ENCODE measurements around the gene PPIL4. TPM values are rescaled to one million over a fixed set of nuclear protein-coding genes. Genes with fewer than 3 reads are reported as not detected.
"Not testable (repeated sequence)": the region's sequence is repeated elsewhere in the genome, so short reads cannot be mapped to it uniquely, and the experiment has no call there.

The PPIL4 gene
- total RNA-seq, 1 donor from 2014 or later: 38.1 TPM

DNA sequence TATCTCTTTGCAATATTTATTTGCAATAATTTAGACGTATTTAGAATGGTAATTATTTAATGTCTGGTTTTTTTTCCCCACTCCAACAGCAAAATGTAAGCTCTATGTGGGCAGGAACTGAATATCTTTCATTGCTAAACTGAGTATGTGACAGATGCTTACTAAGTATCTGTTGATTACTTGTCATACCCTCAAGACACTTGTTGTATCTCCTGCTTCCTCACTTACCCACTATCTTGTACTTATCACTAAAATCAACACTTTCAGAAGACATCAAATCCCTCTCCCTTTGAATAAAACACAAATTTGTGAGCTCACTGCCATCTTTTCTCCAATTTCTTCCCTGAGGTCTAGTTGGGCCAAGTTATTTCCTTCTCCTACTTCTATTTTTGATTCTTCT, 30.3 kb downstream of the PPIL4 start:
- no peak for DNase-seq

DNA sequence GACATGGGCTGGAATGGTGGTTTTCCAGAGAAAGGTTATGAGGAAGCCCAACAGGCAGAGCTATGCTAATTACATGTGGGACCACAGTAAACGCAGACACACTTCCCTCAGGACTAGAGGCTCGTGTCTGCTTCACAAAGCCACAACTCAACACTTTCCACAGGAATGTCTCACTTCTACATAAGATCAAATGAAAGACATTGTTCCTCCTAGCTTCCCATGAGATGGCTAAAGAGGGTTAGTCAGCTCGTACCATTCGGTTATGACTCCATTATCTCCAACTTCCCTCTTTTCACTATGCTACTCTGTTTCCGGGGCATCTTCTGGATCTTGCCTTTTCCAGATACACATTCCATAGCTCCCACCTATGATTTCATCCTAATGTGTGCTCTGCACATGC, 31.9 kb downstream of the PPIL4 start:
- no peak for DNase-seq

DNA sequence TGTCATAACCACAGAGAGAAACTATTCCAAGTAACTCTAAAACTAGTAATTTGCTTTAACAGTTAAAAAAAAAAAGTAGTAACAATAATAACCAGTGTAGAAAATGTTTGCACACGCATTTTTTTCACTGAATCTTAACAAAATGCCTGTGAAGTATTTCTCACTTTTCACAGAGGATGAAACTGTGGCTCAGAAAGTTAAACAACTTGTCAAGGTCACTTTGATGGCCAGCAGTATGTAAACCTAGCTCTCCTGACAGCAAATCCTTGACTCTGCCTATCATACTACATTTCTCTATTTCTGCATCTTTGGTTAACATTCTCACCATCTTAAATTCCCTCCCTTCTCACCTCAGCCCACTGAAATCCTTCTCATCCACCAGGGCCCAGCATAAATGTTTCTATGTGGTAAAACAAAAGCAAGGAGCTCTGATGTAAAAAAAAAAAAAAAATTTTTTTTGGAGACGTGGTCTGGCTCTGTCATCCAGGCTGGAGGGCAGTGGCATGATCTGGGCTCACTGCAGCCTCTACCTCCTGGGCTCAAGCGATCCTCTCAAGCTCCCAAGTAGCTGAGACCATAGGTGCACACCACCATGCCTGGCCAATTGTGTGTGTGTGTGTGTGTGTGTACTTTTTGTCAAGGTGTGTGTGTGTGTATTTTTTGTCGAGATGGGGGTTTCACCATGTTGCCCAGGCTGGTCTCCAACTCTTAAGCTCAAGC, 34.9 kb downstream of the PPIL4 start:
- no peak for DNase-seq

DNA sequence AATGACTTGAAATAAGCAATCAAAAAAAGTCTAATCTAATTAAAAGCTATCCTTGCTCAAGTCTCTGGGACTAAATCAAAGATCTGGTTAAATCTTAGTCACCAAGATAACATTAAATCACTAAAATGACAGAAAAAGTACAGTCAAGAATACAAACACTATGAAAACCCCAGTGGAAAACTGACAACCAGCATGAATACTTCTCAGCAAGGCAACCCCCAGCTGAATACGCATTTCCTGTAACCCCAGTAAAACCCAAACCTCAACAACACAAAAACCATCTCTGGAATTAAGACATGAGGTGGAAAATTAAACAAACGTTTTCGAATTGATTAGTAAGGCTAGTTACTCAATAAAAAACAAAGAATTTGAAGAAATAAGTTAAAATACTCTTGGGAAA, 37.4 kb downstream of the PPIL4 start:
- DNase-seq: no peak

DNA sequence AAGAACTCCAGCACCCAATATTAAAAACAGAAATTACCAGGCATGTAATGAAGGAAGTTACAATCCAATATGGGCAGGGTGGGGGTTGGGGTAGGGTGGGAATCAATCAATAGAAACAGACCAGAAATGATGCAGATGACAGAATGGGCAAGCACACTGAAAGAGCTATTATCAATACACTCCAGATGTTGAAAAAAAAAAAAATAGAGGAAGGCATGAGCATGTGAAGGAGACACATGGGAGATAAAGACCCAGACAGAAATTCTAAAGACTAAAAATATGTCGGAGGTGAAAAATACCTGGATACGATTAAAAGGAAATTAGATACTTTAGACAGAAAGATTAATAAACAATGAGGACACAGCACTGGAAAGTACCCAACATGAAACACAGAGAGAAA, 42.0 kb downstream of the PPIL4 start:
- no peak for DNase-seq

DNA sequence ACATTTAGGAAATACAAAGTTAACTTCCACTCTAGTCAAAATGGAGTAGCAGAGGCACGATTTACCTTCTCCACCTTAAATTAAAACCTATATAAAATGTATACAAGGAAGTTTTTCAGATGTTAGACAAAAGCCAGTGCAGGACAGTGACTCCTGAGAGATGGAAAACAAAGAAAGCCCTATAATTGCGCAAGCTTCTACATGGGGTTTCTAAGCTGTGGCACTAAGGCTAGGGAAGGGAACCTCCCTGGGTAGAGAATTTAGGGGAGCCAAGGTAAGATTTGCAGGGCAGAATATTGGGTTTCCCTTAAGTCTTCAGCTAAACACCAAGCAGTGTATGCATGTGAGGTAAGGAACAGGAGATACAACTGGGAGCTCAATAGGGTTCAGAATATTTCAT, 42.6 kb downstream of the PPIL4 start:
- DNase-seq: no peak

DNA sequence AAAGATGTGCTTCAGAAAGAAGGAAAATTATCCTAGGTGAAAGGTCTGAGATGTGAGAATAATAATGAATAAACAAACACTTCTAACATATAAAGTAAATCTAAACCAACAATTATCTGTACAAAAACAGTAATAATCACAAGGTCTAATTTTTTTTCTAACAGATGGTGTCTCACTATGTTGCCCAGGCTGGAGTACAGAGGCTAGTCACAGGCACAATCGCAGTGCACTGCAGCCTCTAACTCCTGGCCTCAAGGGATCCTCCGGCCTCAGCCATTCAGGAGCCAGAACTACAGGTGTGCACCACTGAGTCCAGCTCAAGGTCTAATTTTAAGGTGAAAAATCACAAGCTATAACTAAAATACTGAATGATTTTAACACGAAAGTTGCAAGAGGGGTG, 44.1 kb downstream of the PPIL4 start:
- DNase-seq: no peak

DNA sequence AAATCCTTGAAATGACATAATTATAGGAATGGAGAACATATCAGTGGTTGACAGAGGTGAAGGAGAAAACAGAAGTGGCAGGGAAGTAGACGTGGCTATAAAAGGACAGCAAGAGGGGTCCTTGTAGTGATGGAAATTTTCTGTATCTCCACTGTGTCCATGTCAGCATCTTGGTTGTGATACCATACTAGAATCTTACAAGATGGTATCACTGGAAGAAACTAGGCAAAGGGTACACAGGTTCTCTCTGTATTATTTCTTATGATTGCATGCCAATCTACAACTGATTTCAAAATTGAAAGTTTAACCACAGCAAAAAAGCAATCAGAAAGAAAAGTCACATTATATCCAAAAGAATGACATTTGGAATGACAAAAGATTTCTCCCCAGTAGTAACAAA, 44.6 kb downstream of the PPIL4 start:
- no peak for DNase-seq

DNA sequence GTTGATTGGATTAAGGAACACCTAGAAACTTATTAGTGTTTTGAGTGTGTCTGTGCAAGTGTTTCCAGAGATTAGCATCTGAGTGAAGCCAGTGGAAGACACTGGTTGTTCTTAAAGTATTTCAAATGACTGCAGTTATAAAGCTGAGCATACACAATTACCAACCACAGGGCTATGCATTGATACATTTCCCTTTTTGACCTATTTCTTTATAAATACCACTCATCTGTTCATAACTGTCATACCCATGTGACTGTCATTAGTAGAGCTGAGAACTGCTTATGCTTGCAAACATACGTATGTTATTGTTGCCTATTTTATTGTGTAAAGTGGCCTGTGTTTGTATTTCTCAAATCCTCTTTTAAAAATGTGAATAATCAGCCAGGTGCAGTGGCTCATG, 45.7 kb downstream of the PPIL4 start:
- DNase-seq: no peak

DNA sequence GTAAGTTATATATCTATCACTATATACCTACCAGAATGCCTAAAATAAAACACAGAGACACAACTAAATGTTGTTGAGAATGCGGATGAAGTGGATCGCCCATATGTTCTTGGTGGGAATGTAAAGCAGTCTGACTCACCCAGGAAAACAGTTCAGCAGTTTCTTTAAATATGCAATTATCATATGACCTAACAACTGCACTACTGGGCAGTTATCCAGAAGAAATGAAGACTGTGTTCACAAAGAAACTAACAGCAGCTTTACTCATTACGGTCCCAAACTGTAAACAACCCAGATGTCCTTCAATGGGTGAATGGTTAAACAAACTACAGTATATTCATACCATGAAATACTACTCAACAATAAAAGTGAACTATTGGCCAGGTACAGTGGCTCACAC, 46.8 kb downstream of the PPIL4 start:
- no peak for DNase-seq

DNA sequence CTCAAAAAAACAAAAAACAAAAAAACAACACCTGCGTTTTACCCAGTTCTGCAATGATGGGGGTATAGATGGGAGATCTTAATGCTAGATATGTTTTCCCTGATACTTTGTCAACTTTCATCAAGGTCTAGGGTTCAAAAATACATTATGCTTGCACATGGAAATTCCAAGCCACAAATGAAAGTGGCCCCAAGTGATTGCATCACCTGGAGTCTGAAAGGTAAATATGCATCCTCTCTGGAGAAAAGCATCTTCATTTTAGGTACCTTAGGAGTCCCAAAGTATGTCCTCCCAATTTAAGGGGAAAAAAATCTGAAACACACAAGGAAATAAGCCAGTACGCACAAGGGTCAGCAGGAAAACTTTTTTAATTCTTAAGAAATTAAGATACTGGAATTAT, 48.5 kb downstream of the PPIL4 start:
- no peak for DNase-seq

DNA sequence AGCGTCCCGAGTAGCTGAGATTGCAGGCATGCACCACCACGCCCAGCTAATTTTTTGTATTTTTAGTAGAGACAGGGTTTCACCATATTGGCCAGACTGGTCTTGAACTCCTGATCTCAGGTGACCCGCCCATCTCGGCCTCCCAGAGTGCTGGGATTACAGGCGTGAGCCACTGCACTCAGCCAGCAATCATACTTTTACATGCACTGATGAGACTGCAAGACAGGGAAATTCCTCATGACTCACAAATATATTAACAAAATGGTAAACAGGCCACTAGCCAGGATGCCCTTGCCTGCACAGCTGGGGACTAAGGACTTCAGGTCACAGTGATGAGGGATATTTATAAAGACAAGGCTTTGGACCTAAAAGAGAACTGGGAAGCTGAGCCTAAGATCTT, 49.2 kb downstream of the PPIL4 start:
- not testable (repeated sequence) for DNase-seq

DNA sequence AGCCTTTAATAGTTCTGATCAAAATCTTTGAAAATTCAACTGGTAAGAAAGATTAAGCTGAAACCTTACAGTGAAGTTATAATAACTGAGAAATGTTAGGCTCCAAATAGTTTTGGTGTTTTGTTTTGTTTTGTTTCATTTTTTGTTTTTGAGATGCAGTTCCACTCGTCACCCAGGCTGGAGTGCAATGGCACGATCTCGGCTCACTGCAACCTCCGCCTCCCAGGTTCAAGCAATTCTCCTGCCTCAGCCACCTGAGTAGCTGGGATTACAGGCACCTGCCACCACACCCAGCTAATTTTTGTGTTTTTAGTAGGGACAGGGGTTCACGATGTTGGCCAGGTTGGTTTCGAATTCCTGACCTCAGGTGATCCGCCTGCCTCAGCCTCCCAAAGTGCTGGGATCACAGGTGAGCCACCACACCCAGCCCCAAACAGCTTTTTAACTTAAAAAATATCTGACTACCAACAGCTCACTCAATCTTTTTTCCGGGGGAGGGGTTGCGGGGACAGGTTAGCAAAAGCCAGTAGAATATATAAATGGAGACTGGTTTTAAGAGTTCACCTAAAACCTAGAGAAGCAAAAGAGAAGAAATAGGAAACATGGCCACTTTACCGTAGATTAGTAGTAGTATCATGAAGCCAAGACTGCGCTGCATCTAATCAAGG, 50.4 kb downstream of the PPIL4 start:
- DNase-seq: not testable (repeated sequence)

DNA sequence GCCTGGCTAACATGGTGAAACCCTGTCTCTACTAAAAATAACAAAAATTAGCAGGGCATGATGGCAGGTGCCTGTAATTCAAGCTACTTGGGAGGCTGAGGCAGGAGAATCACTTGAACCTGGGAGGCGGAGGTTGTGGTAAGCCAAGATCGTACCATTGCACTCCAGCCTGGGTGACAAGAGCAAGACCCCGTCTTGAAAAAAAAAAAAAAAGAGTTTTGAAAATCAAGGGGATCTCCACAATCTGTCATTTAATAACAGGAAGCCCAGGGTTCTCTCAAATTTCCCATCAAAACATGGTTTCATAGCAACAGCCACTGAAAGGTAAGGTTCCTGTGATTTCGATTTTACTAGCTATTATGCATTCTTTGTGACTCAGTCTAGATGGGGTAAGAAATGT, 51.0 kb downstream of the PPIL4 start:
- DNase-seq: not testable (repeated sequence)

DNA sequence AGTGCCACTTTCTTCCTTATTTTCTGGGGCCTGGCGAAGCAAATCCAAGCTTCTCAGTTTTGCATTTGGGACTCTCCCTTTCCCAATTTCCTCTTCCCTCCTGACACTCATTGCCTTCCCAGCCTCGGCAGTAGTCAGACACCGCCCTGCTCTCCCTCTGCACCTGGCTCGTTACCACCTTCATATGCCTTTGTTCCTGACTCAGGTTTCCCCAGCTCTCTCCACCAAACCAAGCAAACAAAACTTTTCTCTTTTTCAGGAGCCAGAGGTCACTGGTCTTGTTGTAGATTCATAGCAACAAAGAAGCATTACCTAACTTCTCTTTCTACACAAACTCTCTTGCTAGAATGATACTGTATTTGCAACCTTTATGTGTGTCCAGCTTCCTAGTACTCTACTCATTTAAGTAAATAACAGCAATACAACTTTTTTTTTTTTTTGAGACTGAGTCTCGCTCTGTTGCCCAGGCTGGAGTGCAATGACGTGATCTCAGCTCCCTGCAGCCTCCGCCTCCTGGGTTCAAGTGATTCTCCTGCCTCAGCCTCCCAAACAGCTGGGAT, 52.0 kb downstream of the PPIL4 start:
- DNase-seq: no peak

DNA sequence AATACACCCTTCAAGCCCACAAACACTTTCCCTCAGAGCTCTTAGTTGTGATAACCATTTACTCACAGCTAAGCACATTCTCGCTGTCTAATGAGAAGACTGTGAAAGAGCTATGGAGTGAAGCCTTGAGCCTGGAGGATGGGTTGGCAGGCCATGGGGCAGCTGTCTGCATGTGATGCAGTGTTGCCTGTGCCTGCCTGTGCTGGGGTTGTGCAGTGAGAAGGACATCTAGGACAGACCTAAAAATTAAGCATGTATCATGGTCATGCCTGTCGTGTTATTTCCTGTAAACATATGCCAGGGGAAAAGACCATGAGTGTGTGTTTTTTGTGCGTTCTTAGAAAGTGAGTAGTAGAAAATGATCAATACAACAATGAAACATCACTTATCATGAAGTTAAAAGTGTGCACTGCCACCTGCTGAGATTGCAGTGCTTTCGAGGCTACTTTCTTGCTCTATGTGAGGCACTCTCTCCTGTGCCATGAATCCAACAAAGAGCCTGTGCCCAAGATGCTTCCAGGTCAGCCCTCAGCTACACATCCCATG, 53.0 kb downstream of the PPIL4 start:
- no peak for DNase-seq

DNA sequence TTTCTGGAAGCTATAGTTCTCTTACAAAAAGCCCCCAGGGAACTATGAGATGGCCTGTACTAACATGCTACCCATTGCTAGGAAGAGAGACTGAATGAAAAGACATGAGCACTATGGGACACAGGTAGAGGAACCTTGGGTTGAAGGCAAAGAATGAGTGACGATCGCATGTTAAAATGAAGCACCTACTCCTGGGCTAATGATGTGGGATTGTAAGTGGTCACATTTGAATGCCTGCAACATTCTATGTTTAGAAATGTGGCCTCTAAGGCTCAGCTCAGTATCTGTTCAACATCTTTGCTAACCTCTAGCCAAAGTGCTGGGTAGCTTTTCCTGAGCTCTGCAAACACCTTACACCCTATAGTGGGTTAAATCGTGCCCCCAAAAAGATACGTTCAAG, 55.9 kb downstream of the PPIL4 start:
- DNase-seq: no peak

DNA sequence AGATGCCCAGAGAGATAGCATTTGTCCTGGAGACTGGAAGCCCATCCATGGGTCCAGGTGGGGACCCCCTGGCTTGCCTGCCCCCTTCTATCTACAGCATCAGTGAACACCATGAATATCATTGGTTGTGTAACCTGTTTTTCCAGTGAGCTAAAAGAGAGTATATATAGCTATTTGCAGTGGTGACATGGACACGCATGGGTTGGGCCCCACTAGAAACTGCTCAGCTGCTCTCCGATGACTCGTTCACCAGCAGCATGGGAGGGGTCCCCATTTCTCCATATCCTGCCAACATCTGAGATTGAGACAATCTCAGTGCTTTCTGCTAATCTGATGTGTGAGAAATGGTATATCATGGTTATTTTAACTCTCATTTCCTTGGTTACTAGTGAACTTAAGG, 57.0 kb downstream of the PPIL4 start:
- DNase-seq: no peak

DNA sequence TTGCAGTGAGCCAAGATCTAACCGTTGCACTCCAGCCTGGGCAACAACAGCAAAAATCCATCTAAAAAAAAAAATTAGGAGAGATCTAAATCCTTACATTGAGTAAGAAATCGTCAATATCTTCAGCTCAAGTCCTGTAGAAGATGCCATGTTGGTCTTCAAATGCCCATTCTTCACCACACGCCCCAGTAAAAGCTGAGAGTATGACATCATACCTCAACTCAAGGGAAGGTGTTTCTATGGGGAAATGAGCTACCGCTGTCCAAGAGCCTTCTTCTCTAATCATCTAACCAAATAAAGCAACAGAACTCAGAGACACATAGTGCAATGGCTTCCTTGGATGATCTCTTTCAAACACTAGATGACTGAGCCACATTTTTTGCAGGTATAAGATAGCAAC, 58.5 kb downstream of the PPIL4 start:
- DNase-seq: no peak

DNA sequence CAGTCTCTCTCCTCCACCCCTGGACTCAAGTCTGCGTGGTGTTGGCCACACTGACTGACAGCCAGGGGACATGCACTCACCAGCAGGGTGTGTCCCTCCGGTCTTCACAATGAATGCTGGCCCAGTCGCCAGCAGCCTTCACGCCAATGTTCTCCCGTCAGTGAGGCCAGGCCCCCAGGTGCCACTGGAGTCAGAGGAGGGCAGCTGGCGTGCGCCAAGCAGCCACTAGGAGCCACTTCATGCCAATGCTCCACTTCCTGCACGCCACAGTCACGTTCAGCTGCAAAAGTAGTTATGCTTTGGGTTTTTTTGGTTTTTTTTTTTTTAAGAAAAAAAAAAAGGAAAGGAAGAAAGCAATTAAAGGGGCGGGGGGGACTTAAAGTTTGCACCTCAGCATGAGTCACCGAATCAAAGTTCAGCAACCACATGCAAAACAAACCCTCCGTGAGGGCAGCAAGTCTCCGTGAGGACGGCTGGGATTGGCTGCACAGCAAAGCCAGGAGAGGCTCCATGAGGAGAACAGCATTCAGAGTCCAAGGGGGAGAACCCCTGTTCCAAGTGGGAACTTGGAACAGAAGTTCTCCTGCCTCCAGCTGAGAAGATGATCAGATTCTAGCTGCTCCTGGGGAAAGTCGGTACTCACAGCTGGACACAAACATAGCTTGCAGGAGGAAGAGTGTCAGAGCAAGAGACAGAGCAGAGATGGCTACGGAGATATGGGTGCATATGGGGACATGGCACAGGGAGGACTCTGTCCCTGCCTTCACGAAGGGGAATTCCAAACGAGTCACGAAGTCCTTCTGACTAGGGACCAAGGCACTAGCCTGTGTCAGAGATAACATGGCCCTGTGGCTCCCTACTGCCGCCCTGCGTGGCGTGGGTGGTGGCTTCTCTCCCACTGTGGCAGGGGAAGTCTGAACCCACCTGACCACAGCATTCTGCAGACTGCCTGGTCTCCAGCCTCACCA, 60.8 kb downstream of the PPIL4 start, which contains the start of gene ZC3H12D:
ZC3H12D (minus strand) TSS at position 282 of the 968 bp plus-strand sequence. CDS start 10,471 bp downstream, outside the sequence.
- no peak for DNase-seq

DNA sequence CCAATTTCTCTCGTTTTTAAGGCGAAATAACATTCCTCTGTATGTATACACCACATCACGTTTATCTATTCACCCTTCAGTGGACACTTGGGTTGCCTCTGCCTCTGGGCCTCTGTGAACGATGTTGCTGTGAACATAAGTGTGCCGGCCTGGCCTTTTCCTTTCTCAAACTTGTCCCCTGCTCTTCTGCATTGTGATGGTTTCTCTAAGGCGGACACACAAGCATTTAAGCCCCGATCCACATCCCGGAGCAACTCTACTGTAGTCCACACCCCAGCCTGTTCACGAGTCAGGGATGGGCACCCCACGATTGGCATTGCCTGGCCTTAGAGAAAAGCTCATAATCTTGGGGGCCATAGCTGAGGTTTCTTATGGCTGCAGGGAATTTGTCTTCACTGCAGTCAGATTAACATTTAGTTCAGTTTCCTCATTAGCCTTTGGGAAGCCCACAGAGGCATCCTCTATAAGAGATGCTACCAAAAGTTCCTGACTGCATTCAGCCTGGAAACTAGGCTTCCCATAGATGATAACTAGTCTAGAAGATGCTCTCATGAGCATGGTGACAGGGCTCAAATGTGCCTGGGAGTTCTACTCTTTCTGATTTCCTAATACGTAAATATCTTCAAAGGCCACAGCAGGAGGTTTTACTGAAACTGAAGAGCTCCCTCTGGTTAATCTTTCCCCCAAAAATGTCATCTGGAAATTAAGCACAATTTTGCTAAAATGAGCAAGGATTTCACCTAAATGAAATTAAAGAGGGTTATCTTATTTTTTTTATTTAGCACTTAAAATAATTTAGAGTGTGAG, 61.8 kb downstream of the PPIL4 start:
- no peak for DNase-seq
